HEK293 (cell line): Measurements from ENCODE around the gene SERTAD1.

ENCODE experiments used
- ELK4 ChIP-seq: IDR thresholded peaks from 2 replicates; pipeline ENCODE4 v1.6.1; 2011; ENCODE audit warnings: mild to moderate bottlenecking, low read depth, low read length, borderline replicate concordance
- GFI1B ChIP-seq: fragments of 450-650 bp; formaldehyde crosslinking; IDR thresholded peaks from 2 replicates; pipeline ENCODE4 v1.5.1; 2016; ENCODE audit warnings: missing biosample characterization, missing genetic modification characterization
- GLIS1 ChIP-seq: fragments of 450-650 bp; formaldehyde crosslinking; IDR thresholded peaks from 2 replicates; pipeline ENCODE4 v1.5.1; 2016; ENCODE audit warnings: missing biosample characterization, missing genetic modification characterization
- HOXA7 ChIP-seq: sonication (generic); formaldehyde crosslinking; IDR thresholded peaks from 2 replicates; pipeline ENCODE4 v1.8.1; 2022; ENCODE audit warnings: missing genetic modification reagents, borderline replicate concordance
- IKZF3 ChIP-seq: fragments of 450-650 bp; IDR thresholded peaks from 2 replicates; pipeline ENCODE4 v1.5.0; 2018; ENCODE audit warnings: missing biosample characterization, mild to moderate bottlenecking, missing genetic modification characterization, moderate library complexity
- KLF1 ChIP-seq: fragments of 450-650 bp; formaldehyde crosslinking; IDR thresholded peaks from 2 replicates; pipeline ENCODE4 v1.5.1; 2016; ENCODE audit warnings: missing biosample characterization, missing genetic modification characterization
- KLF9 ChIP-seq: fragments of 450-650 bp; formaldehyde crosslinking; IDR thresholded peaks from 2 replicates; pipeline ENCODE4 v1.5.1; 2016; ENCODE audit warnings: missing biosample characterization, missing genetic modification characterization, low read depth
- YY2 ChIP-seq: fragments of 450-650 bp; formaldehyde crosslinking; IDR thresholded peaks from 2 replicates; pipeline ENCODE4 v1.5.1; 2016; ENCODE audit warnings: missing biosample characterization, missing genetic modification characterization
- ZBTB17 ChIP-seq: fragments of 450-650 bp; formaldehyde crosslinking; IDR thresholded peaks from 2 replicates; pipeline ENCODE4 v1.5.1; 2016; ENCODE audit warnings: missing biosample characterization, missing genetic modification characterization
- ZBTB48 ChIP-seq: fragments of 450-650 bp; formaldehyde crosslinking; IDR thresholded peaks from 2 replicates; pipeline ENCODE4 v1.5.1; 2016; ENCODE audit warnings: missing biosample characterization, missing genetic modification characterization
- ZBTB8A ChIP-seq: fragments of 450-650 bp; formaldehyde crosslinking; IDR thresholded peaks from 2 replicates; pipeline ENCODE4 v1.5.1; 2016; ENCODE audit warnings: missing biosample characterization, missing genetic modification characterization
- ZFHX2 ChIP-seq: fragments of 450-650 bp; formaldehyde crosslinking; conservative IDR thresholded peaks from 2 replicates; pipeline ENCODE4 v1.5.1; 2016; ENCODE audit warnings: missing biosample characterization, missing genetic modification characterization
- ZNF132 ChIP-seq: fragments of 450-650 bp; formaldehyde crosslinking; IDR thresholded peaks from 2 replicates; pipeline ENCODE4 v1.5.1; 2017; ENCODE audit warnings: missing biosample characterization, missing genetic modification characterization, borderline replicate concordance
- ZNF138 ChIP-seq: fragments of 450-650 bp; formaldehyde crosslinking; IDR thresholded peaks from 2 replicates; pipeline ENCODE4 v1.5.1; 2016; ENCODE audit warnings: missing biosample characterization, missing genetic modification characterization, borderline replicate concordance
- ZNF174 ChIP-seq: fragments of 450-650 bp; formaldehyde crosslinking; IDR thresholded peaks from 2 replicates; pipeline ENCODE4 v1.5.0; 2017; ENCODE audit warnings: missing biosample characterization, mild to moderate bottlenecking, missing genetic modification characterization
- ZNF184 ChIP-seq: fragments of 450-650 bp; IDR thresholded peaks from 2 replicates; pipeline ENCODE4 v1.5.1; 2018; ENCODE audit warnings: missing biosample characterization, mild to moderate bottlenecking, missing genetic modification characterization
- ZNF202 ChIP-seq: fragments of 450-650 bp; formaldehyde crosslinking; IDR thresholded peaks from 2 replicates; pipeline ENCODE4 v1.5.1; 2016; ENCODE audit warnings: missing biosample characterization, missing genetic modification characterization, borderline replicate concordance
- ZNF292 ChIP-seq: fragments of 450-650 bp; formaldehyde crosslinking; IDR thresholded peaks from 2 replicates; pipeline ENCODE4 v1.5.1; 2016; ENCODE audit warnings: low read depth, missing biosample characterization, missing genetic modification characterization, borderline replicate concordance
- ZNF366 ChIP-seq: fragments of 450-650 bp; formaldehyde crosslinking; conservative IDR thresholded peaks from 2 replicates; pipeline ENCODE4 v1.5.1; 2016; ENCODE audit warnings: missing biosample characterization, missing genetic modification characterization
- ZNF37A ChIP-seq: fragments of 450-650 bp; IDR thresholded peaks from 2 replicates; pipeline ENCODE4 v1.5.1; 2018; ENCODE audit warnings: missing biosample characterization, missing genetic modification characterization
- ZNF416 ChIP-seq: fragments of 450-650 bp; formaldehyde crosslinking; IDR thresholded peaks from 2 replicates; pipeline ENCODE4 v1.5.1; 2016; ENCODE audit warnings: missing biosample characterization, missing genetic modification characterization
- ZNF426 ChIP-seq: fragments of 450-650 bp; formaldehyde crosslinking; IDR thresholded peaks from 2 replicates; pipeline ENCODE4 v1.5.1; 2017; ENCODE audit warnings: missing biosample characterization, missing genetic modification characterization, mild to moderate bottlenecking, inconsistent platforms, moderate library complexity
- ZNF510 ChIP-seq: fragments of 450-650 bp; formaldehyde crosslinking; IDR thresholded peaks from 2 replicates; pipeline ENCODE4 v1.5.1; 2018; ENCODE audit warnings: mild to moderate bottlenecking, missing genetic modification characterization, missing biosample characterization; ENCODE audit not compliant: insufficient replicate concordance
- ZNF514 ChIP-seq: fragments of 450-650 bp; formaldehyde crosslinking; IDR thresholded peaks from 2 replicates; pipeline ENCODE4 v1.5.1; 2016; ENCODE audit warnings: missing biosample characterization, missing genetic modification characterization
- ZNF544 ChIP-seq: fragments of 450-650 bp; formaldehyde crosslinking; IDR thresholded peaks from 2 replicates; pipeline ENCODE4 v1.5.0; 2017; ENCODE audit warnings: missing biosample characterization, missing genetic modification characterization
- ZNF548 ChIP-seq: fragments of 450-650 bp; formaldehyde crosslinking; IDR thresholded peaks from 2 replicates; pipeline ENCODE4 v1.5.1; 2016; ENCODE audit warnings: missing biosample characterization, missing genetic modification characterization
- ZNF555 ChIP-seq: fragments of 450-650 bp; formaldehyde crosslinking; conservative IDR thresholded peaks from 2 replicates; pipeline ENCODE4 v1.5.1; 2017; ENCODE audit warnings: missing biosample characterization, mild to moderate bottlenecking, missing genetic modification characterization, inconsistent platforms
- ZNF561 ChIP-seq: fragments of 450-650 bp; IDR thresholded peaks from 2 replicates; pipeline ENCODE4 v1.5.1; 2018; ENCODE audit warnings: missing biosample characterization, missing genetic modification characterization, borderline replicate concordance
- ZNF571 ChIP-seq: fragments of 450-650 bp; formaldehyde crosslinking; IDR thresholded peaks from 2 replicates; pipeline ENCODE4 v1.5.0; 2017; ENCODE audit warnings: missing biosample characterization, missing genetic modification characterization
- ZNF626 ChIP-seq: fragments of 450-650 bp; sonication (Bioruptor Pico); formaldehyde crosslinking; IDR thresholded peaks from 2 replicates; pipeline ENCODE4 v1.5.1; 2018; ENCODE audit warnings: missing biosample characterization, missing genetic modification characterization, inconsistent platforms
- ZNF629 ChIP-seq: fragments of 450-650 bp; formaldehyde crosslinking; IDR thresholded peaks from 2 replicates; pipeline ENCODE4 v1.5.1; 2017; ENCODE audit warnings: missing biosample characterization, missing genetic modification characterization
- ZNF645 ChIP-seq: fragments of 450-650 bp; formaldehyde crosslinking; IDR thresholded peaks from 2 replicates; pipeline ENCODE4; 2016; ENCODE audit warnings: missing biosample characterization, missing genetic modification characterization
- ZNF677 ChIP-seq: fragments of 450-650 bp; IDR thresholded peaks from 2 replicates; pipeline ENCODE4 v1.5.0; 2018; ENCODE audit warnings: missing biosample characterization, mild to moderate bottlenecking, missing genetic modification characterization, moderate library complexity
- ZNF701 ChIP-seq: fragments of 450-650 bp; formaldehyde crosslinking; IDR thresholded peaks from 2 replicates; pipeline ENCODE4 v1.5.1; 2016; ENCODE audit warnings: missing biosample characterization, missing genetic modification characterization
- ZSCAN23 ChIP-seq: fragments of 450-650 bp; formaldehyde crosslinking; IDR thresholded peaks from 2 replicates; pipeline ENCODE4 v1.5.1; 2016; ENCODE audit warnings: missing biosample characterization, missing genetic modification characterization
- ZSCAN30 ChIP-seq: fragments of 450-650 bp; IDR thresholded peaks from 2 replicates; pipeline ENCODE4 v1.5.1; 2018; ENCODE audit warnings: missing biosample characterization, mild to moderate bottlenecking, missing genetic modification characterization, moderate library complexity
- TF ChIP-seq, protein P1 (sequence below): fragments of 450-650 bp; formaldehyde crosslinking; IDR thresholded peaks from 2 replicates; pipeline ENCODE4 v1.5.1; 2016; ENCODE audit warnings: missing biosample characterization, missing genetic modification characterization
- TF ChIP-seq, protein P2 (sequence below): fragments of 450-650 bp; formaldehyde crosslinking; IDR thresholded peaks from 2 replicates; pipeline ENCODE4 v1.5.1; 2016; ENCODE audit warnings: missing biosample characterization, missing genetic modification characterization

Gene SERTAD1

GRCh38 chr19:40445780-40446262 lies 20.0 kb upstream of the SERTAD1 start (continued):
- peak; percentile 83 for TF ChIP-seq GLIS1 (tag by site-specific recombination)
- TF ChIP-seq KLF1 (tag by site-specific recombination): peak; percentile 82
- no peak for TF ChIP-seq ZNF645 (tag by site-specific recombination)
- TF ChIP-seq ZNF366: peak; percentile 65
- TF ChIP-seq ZNF561 (tag by site-specific recombination): no peak
- TF ChIP-seq ZFHX2 (tag by site-specific recombination): peak; percentile 97
- TF ChIP-seq ZBTB17: 0 out of 2 replicates have a peak, but pooled peaks have one; percentile 42
- TF ChIP-seq ZNF548: no peak
- TF ChIP-seq ZNF37A (tag by site-specific recombination): no peak
- TF ChIP-seq ZNF626 (tag by site-specific recombination): no peak
- no peak for TF ChIP-seq ZNF555 (tag by site-specific recombination)
- TF ChIP-seq ZNF184 (tag by site-specific recombination): no peak
- TF ChIP-seq ZBTB48 (tag by site-specific recombination): peak; percentile 78
- no peak for TF ChIP-seq ZNF132 (tag by site-specific recombination)
- TF ChIP-seq ZNF202: no peak
- no peak for TF ChIP-seq ZSCAN30 (tag by site-specific recombination)
- no peak for TF ChIP-seq ZNF571 (tag by site-specific recombination)
- TF ChIP-seq ZNF514 (tag by site-specific recombination): no peak
- TF ChIP-seq IKZF3: peak; percentile 76
- no peak for TF ChIP-seq ZNF426 (tag by site-specific recombination)
- no peak for TF ChIP-seq KLF9 (tag by site-specific recombination)
- TF ChIP-seq ZNF510: no peak
- TF ChIP-seq GFI1B (tag by site-specific recombination): no peak
- TF ChIP-seq, protein P1, sequence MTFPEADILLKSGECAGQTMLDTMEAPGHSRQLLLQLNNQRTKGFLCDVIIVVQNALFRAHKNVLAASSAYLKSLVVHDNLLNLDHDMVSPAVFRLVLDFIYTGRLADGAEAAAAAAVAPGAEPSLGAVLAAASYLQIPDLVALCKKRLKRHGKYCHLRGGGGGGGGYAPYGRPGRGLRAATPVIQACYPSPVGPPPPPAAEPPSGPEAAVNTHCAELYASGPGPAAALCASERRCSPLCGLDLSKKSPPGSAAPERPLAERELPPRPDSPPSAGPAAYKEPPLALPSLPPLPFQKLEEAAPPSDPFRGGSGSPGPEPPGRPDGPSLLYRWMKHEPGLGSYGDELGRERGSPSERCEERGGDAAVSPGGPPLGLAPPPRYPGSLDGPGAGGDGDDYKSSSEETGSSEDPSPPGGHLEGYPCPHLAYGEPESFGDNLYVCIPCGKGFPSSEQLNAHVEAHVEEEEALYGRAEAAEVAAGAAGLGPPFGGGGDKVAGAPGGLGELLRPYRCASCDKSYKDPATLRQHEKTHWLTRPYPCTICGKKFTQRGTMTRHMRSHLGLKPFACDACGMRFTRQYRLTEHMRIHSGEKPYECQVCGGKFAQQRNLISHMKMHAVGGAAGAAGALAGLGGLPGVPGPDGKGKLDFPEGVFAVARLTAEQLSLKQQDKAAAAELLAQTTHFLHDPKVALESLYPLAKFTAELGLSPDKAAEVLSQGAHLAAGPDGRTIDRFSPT: no peak
- no peak for TF ChIP-seq YY2 (tag by site-specific recombination)
- TF ChIP-seq ZNF677 (tag by site-specific recombination): no peak
- no peak for TF ChIP-seq ZNF701 (tag by site-specific recombination)
- TF ChIP-seq ZNF174 (tag by site-specific recombination): no peak
- no peak for TF ChIP-seq HOXA7 (CRISPR knock-in tag)
- TF ChIP-seq ZNF292 (tag by site-specific recombination): no peak
- TF ChIP-seq ZBTB8A: no peak
- no peak for TF ChIP-seq ZNF416 (tag by site-specific recombination)
- TF ChIP-seq ZNF138 (tag by site-specific recombination): no peak
- TF ChIP-seq ZNF629 (tag by site-specific recombination): no peak
- TF ChIP-seq ZSCAN23 (tag by site-specific recombination): no peak
- no peak for TF ChIP-seq ELK4
- no peak for TF ChIP-seq ZNF544
- TF ChIP-seq, protein P2, sequence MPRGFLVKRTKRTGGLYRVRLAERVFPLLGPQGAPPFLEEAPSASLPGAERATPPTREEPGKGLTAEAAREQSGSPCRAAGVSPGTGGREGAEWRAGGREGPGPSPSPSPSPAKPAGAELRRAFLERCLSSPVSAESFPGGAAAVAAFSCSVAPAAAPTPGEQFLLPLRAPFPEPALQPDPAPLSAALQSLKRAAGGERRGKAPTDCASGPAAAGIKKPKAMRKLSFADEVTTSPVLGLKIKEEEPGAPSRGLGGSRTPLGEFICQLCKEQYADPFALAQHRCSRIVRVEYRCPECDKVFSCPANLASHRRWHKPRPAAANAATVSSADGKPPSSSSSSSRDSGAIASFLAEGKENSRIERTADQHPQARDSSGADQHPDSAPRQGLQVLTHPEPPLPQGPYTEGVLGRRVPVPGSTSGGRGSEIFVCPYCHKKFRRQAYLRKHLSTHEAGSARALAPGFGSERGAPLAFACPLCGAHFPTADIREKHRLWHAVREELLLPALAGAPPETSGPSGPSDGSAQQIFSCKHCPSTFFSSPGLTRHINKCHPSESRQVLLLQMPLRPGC: no peak
